ENCODE data around the gene ARFGAP3.

The ARFGAP3 gene

DNA sequence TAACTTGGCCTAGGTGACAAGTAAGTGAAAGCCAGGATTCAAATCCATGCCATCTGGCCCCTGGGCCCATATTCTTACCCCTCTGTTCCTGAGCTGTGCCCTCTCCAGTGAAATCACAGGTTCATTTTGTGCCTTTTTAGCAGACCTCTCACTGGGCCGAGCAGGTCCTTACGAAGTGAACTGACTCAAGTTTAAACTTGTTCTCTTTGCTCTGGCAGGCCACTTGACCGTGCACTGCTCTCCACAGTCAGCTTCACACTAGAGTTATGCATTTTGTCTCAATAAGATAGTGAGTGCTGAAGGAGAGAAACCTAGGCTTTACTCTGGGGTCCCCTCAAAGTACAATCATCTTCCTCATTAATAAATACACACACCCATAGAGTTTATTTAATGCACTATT lies 40.7 kb downstream of the ARFGAP3 start:
- DNase-seq = no peak

DNA sequence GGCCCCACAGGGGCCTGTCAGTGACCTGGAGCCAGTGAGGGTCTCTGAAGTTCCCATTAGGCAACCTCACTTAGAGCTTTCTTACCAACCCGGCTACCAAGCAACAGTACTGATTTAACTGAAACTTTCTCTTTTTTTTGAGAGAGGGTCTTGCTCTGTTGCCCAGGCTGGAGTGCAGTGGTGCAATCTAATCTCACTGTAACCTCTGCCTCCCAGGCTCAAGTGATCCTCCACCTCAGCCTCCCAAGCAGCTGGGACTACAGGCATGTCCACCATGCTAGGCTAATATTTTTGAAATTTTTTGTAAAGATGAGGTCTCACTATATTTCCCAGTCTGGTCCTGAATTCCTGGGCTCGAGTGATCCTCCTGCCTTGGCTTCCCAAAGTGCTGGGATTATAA lies 42.5 kb downstream of the ARFGAP3 start:
- DNase-seq = no peak

DNA sequence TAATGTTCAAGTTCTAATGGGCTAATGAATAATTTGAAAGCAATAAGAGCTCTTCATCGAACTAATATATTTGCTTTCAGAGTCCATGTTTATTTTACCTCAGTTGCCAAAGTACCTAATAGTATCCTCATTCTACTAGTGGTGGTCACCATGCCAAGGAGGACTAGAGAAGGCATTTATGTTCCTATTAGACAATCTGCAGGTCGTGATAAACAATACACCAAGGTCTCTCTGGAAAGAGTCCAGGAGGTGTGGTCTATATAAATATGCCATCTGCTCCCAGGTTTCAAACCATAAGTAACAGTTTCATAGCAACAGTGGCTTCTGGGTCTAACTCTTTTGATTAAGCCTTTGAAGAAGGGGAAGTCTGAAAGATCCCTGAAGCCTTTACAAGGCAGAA lies 42.9 kb downstream of the ARFGAP3 start:
- no peak for DNase-seq

DNA sequence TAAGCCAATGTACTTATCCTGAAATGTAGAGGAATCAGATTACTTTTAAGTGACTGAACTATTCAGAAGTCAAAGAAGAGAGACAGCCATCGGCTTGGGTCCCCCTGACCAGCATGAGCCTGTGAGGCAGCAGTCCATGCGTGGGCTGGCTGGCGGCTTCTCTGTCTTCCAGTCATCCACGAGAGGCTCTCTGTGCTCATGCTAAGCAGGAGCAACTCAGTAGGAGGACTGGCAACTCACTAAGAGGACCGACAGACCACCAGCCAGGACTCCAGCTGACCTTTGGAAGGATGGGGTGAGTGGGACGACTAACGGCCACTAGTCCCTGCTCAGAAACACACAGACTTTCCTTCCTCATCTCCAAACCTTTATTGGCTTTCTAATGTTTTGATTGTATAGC lies 43.6 kb downstream of the ARFGAP3 start:
- DNase-seq = no peak

DNA sequence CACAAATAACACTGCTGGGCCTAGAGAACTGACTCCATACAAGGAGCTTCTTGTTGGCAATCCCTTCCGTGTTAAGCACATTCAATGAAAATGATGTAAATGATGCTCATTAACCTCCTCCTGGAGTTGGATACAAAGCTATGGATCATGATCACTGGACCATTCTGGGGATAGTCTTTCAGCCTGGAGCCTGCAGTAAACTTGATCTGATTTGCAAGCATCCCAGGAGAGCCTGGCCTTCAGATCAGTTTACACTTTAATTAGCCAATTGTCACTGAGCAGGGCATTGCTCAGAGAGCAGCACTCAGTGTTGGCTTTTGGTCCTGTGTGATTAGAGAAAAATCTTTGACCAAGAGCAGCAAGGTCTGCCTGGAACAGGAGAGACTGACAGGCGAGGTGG lies 45.6 kb downstream of the ARFGAP3 start:
- DNase-seq = no peak

DNA sequence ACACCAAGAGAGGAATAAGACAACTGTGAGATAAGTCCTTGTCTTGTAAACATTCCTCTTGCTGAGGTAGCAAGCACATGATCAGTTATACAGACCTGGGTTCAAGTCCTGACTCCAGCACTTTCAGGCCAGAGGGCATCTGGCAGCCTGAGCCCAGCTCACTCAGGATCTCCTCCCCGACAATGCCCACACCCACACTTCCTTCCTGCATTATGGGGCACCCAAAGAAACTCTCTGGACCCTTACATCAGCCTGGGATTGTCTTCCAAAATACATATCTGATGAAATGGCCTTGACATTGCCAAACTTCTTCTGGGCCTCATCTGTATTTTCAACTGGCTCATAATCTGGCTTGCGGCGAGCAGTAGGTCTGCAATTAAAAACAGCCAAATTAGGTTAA lies 48.6 kb downstream of the ARFGAP3 start:
- DNase-seq = no peak

DNA sequence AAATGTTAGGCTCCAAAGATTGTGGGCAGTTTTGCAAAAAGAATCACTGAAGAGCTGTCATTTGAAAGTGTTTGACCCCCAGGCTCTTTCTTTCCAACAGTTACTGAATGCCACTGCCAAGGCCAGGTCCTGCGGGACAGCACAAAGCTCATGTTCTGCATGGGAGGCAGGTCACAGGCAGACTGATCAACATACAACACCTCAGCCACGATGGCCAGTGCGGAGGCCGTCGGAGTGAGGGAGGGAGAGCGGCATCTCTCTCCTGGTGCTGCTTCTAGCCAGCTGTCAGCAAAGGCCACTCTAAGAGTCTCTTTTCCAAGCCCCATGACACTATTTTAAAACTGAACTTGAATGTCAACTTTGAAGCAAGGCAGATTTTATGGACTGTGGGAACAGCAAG lies 49.9 kb downstream of the ARFGAP3 start:
- no peak for DNase-seq

DNA sequence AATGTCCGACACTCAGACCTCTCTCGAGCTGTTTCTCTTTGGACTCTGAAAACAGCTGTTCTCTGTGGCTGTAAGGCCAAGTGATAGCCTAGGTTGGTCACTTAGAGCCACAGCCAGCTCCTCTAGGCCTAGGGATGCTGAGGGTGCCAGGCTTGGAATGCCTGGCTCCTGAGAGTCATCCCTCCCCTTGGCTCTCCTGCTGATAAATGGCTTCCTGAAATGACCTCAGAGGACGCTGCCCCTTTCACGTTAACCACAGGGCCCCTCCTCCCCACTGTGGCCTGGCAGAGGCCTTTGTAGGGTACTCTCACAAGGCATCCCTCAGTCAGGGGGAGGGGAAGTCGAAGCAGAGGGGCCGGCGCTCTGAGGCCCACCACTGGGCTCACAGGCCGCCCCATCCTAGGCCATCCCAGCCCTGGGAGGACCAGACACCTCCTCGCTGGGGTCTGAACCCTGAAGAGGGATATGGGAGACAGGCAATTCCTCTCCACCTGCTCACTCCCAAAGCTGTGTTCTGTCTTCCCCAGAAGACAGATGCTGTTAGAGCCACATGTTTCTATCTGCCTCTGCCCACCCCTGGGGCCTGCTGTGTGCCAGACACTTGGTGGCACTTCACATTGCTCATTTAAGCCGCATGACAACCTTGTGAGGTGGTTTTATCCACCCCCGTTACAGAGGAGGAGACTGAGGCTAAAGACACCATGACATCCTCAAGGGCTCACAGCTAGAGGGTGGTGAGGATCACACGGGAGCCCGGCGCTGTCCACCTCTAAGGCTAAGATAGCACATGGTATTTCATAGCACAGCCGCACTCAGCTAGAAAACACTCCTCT lies 50.9 kb downstream of the ARFGAP3 start:
- DNase-seq = no peak

DNA sequence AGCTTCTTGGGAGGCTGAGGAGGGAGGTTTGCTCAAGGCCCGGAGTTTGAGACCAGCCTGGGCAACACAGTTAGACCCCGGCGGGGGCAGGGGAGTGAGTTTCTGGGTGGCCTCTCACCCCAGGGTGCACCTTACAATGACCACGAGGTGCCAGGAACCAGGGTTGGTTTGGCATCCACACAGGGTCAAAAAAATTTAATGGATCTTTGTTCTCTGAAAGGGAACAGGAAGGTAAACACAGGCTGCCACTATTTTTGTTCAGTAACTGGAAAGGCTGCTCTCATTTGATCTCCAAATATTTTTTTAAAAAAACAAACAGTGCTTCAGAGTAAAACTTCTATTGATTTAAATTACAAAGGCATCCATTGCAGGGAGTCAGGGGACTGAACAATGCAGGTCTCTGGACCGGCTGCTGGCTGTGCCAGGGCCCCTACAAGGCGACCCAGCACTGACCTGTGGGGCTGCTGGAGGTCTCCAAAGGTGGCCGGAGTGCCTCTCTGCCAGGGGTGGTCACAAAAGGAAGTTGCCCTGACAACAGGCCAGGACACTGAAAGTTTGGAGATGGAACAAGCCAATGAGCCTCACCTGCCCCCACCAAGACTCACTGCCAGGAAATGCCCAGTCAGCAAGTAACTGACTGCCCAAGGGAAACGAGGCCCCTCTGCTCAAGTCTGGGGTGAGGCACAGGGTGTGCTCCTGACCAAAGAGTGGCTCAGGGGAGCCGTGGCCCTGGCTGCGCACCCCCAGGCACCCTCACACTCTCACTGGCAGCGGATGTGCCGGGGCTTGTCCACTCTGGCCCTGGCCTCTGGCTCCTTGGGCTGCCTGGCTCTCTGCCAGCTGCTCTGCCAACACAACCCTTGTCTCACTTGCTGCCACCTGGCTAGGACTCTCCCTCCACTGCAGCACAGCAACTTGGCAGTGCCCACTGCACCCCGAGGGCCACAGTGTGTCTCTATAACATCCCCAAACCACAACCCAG lies 51.8 kb downstream of the ARFGAP3 start:
- DNase-seq = no peak

DNA sequence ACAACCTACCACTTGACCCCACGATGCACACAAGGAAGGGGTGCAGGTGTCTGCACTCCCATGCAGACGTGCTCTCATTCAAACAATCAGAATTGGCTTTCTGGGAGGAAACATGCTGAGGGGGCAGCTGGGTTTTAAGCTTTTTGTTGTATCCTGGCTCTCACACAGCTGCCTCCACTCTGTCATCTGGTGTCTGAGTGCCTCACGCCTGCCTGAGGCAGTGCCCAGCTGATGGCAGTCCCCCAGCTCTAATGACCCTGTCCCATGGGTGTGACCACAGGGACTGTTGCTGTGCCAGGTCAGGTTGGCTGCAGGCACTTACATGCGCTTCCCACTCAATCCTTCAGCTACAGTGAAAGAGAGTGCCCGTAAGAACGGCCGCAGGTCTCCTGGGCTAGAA lies 53.7 kb downstream of the ARFGAP3 start:
- DNase-seq = no peak

DNA sequence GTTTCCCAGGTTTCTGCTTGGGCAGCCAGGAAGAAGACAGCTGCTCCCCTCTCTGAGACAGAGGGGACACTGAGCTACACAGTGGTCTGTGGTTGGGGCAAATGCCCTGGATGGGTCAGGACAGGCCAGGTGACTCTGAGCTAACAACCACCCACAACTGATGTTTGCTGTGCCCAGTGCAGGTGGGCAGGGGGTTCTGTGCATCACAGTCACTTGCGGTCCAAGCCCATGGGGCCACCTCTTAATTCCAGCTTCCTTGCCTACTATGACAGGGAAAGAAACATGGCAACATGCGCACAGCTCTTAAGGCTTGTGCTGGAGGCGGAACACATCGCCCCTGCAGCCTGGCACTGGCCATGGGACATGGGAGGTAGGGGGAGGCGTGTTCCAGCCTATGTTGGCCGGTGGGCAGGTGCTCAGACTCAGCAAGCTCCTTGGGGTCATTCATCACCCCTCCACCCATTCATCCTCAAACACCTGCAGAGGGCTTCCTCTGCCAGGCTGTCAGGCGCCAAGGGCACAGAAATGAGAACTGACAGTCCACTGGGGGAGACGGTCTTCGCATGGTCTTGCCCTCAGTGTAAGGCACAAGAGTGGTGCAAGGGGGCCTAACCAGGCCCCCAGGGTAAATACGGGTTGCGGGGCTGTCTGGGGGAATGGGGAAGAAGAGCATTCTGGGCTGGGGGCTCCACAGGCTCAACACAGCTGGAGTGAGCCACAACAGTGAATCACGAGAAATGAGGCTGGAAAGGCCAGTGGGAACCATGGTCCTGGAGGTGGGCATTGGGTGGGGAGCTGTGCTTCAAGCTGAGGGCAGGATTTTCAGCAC lies 55.6 kb downstream of the ARFGAP3 start:
- no peak for DNase-seq

DNA sequence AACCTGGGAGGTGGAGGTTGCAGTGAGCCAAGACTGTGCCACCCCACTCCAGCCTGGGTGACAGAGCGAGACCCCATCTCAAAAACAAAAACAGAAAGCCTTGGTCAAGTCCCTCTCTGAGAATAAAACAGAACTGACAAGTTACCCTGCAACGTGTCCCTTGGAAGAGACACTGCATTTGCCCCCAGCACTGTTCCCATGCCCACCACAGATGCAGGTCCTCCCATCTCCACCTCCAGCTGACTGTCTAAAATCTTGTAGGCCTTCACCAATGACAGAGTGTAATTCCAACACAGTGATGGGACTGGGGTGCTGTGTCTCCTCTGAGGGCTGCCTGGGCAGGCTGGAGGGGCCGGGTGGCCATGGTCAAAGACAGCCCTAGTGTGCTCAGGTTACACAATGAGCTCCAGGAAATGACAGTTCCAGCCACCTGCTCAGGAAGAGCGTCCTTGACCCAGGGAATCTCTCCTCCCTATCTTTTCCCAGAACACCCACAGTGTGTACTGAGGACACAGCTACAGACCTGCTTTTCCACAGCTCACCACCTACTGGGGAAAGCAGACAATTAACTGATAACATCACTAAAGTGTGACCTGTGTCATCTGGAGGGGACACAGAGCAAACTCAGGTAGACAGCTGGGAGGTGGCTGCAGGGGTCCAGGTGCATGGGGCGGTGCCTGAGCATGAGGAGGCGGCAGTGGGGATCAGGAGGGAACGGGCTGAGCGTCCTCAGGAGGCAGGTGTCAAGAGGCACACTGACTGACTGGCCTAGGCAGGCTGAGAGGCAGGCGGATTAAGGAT lies 56.4 kb downstream of the ARFGAP3 start:
- no peak for DNase-seq

DNA sequence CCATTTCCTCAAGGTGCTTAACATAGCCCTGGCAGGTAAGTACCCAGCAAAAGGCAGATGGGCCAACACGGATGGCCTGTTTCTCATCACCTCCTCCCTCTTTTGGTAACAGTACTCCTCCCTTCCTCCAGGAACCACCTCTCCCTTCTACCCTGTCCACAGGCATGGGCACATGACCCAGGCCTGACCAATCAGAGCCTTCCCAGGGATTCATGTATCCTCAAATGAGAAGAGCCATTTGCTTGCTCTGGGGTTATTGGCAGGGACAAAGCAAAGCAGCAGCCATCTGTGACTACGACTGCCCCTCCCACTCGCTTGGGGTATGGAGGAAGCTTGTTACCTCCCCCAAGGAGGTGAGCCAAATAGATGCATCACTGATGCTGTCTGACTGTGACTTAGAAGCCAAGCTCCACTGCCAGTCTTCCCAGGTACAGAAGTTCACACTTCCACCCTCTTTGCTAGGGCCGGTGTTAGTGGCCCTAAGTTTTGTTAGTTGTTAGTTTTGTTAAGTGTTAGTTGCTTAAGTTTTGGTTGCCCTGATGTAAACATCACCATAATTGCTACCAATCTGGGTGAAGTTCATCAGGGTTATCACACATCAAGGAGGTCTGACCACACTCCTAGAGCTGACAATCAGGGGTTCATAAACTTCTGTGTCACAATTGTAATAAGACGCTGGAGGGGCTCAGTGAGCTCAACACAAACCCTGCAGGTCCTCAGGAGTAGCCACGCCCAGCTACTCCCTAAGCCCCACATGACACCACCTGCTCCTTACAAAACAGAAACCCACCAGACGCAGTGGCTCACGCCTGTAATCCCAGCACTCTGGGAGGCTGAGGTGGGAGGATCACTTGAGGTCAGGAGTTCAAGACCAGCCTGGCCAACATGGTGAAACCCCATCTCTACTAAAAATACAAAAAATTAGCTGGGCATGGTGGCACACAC lies 57.3 kb downstream of the ARFGAP3 start:
- no peak for DNase-seq

DNA sequence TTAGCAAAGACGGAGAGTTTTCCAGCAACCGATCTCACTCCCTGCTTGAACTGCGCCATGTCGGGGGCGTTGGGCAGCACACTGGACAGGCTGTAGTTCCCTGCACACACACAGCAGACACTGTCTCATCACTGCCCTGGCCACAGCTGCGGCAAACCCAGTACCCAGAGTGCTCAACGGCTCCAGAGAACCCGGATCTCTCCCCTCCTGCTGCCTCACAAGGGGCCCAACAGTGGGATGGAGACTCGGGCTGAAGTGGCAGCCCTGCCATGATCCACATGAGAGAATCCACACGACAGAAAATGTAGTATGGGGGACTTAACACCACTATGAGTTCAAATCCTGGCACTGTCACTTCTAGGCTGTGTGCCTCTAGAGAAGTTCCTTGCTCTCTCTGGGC lies 58.0 kb downstream of the ARFGAP3 start:
- no peak for DNase-seq

DNA sequence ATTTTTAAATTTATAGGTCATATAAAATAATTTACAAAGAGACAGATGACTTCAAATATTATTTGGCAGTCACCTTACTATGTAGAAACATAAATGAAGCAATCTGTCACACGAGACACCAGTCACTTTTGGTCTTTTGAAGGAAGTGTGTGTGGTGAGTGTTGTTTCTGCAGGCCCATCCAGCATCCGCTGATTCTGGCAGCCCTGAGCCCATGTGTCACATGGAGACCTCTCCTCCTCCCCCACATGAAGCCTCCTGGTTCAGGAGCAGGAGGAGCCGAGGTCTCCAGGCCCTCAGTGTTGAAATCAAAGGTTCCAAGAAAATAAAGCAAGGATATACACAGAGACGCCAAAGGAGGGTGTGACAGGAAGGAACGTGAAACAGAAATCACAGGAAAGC lies 60.1 kb downstream of the ARFGAP3 start:
- DNase-seq = no peak

DNA sequence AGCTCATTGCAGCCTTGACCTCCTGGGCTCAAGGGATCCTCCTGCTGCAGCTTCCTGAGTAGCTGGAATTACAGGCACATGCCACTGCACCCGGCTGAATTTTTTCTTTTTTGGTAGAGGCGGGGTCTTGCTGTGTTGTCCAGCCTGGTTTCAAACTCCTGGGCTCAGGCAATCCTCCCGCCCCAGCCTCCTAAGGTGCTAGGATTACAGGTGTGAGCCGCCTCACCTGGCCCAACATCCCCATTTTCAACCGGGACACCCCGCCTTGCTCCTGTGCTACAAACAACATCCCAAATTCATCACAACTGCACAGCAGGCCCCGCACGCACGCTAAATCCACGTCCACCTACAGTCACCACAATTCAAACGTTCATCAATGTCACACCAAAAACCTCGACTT lies 61.0 kb downstream of the ARFGAP3 start:
- DNase-seq = no peak

DNA sequence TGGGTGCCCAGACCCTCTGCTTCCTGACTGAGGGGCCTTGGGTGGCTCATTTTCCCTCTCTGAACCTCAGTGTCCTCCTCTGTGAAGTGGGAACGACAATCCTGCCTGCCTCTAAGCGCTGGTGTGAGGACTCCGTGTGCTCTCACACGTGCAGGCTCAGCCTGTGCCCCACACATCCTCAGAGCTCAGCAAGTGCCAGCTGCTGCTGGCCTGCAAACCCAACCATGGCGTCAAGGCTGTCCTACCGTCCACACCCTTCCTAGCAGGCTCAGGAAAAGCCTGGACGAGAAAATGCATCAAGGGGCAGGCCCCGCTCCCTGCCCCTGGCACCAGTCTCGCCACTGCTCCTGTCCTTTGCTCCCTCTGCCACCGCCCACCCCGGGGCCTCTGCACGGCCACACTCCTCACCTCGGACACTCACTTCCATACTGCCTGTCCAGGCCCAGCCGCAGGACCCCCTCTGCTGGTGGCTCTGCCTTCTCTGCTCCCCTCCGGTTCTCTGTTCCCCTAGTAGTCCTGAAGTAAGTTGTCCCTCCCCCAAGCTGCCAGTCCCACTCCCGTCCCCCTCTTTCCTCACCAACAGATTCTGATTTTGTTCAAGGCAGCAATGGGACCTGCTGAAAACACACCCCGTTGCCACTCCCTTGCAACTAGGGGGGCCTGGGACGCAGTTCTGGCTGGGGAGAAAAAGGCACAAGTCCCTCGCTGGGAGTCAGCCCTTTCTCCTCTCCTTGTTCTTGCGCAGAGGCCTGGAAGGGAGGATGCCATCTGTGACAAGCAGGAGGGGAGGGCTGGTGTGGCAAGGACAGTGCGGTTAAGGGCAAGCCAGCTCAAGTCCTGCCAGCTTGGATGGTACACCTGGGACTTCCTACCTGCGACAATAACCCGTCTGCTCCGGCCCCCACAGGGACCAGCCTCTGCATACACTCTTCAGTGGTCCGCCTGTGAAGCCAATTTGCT lies 62.2 kb downstream of the ARFGAP3 start:
- DNase-seq = no peak

DNA sequence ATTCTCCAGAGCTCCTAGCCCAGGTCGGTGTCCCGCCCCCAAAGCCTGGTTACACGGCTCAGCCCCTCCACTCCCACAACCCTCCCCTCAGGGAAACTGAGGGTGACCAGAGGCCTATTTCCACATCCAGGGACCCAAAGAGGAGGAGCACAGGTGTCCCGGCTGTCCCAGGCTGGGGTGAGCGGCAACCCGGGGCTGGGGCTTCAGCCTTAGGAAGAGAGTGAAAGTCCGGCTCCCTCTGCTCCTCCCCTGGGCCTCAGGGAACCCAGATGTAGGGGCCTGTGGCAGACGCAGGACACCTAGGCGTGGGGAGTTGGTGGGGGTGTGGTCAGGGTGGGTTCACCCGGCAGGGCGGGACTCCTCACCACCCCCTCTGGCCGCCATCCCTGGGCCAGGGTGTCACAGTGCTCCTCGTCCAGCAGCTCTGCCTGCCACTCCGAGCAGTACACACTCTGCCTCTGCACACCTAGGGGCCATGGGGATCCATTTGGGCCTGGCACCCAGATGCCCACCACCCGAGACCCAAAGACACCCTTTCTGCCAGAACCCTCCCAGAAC lies 63.1 kb downstream of the ARFGAP3 start:
- DNase-seq = no peak
